ENCODE data around the gene UBE2D4.
"Not testable (repeated sequence)": the region's sequence is repeated elsewhere in the genome, so short reads cannot be mapped to it uniquely, and the experiment has no call there.

DNA sequence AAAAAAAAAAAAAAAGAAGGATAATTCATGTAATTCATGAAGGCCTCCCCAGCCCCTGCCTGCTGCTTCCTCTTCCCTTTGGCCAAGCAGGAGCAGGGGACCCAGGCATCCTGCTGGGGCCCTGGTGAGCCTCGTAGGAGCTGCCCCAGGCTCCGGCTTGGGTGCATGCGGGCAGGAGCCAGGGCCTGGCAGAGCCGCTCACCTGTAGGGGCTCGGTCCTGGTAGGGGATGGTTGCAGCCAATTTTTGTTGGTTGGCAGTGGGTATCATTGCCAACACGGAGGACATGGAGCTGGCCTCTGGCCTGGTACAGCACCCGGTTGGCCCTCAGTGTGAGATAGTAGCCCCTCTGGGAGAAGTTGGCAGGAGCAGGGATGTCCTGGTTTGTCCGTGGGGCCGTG is 61.2 kb downstream of the UBE2D4 start:
- not testable (repeated sequence) for TF ChIP-seq POLR2A (IDR thresholded peaks at IDR 0.05; ENCODE audit: low read length); GATA1 (IDR thresholded peaks at IDR 0.05; ENCODE audit: low read depth, low read length)
